Hepatocyte (in vitro differentiated cells): ENCODE data around the gene DIP2B.

Experiments
- EZH2 ChIP-seq: fragments of 200-600 bp; sonication (generic); IDR thresholded peaks from 2 replicates; pipeline ENCODE4 v1.6.1; 2016; ENCODE audit warnings: antibody characterized with exemption, mild to moderate bottlenecking, borderline replicate concordance
- EZH2phosphoT487 ChIP-seq: fragments of 200-600 bp; sonication (generic); IDR thresholded peaks from one replicate; pipeline ENCODE4 v1.6.1; 2018; ENCODE audit warnings: antibody characterized with exemption, mild to moderate bottlenecking, low read depth, moderate library complexity; ENCODE audit not compliant: unreplicated experiment, severe bottlenecking
- TF ChIP-seq, protein P1 (sequence below): fragments of 200-600 bp; sonication (generic); IDR thresholded peaks from 2 replicates; pipeline ENCODE4 v1.5.1; 2016; ENCODE audit warnings: antibody characterized with exemption, mild to moderate bottlenecking; ENCODE audit not compliant: poor library complexity

DNA sequence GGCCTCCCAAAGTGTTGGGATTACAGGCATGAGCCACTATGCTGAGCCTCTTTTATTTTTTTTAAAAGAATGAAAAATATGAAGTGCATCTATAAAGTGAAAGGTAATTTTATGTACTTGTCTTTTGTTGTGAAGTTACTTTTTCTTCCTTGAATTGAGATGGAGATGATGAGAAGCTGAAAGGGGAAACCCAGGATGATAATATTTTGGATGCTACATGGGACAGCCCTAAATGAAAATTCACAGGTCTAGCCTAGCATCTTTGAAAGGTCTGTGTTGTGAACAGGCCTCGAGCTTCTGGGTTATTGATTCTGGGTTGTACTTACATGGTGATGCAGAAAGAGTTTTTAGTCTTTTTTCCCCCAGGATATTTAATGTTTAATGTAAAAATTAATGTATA lies 14.6 kb downstream of the DIP2B start:
- TF ChIP-seq, protein P1, sequence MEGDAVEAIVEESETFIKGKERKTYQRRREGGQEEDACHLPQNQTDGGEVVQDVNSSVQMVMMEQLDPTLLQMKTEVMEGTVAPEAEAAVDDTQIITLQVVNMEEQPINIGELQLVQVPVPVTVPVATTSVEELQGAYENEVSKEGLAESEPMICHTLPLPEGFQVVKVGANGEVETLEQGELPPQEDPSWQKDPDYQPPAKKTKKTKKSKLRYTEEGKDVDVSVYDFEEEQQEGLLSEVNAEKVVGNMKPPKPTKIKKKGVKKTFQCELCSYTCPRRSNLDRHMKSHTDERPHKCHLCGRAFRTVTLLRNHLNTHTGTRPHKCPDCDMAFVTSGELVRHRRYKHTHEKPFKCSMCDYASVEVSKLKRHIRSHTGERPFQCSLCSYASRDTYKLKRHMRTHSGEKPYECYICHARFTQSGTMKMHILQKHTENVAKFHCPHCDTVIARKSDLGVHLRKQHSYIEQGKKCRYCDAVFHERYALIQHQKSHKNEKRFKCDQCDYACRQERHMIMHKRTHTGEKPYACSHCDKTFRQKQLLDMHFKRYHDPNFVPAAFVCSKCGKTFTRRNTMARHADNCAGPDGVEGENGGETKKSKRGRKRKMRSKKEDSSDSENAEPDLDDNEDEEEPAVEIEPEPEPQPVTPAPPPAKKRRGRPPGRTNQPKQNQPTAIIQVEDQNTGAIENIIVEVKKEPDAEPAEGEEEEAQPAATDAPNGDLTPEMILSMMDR = no peak
- TF ChIP-seq EZH2phosphoT487 (no peak), EZH2 (no peak)
